Neural progenitor cell (in vitro differentiated cells): Measurements from ENCODE around the gene FIBCD1. TPM values are rescaled to one million over a fixed set of nuclear protein-coding genes. Genes with fewer than 3 reads are reported as not detected.

Source experiments
- DNase-seq: peaks from one replicate; pipeline ENCODE4 v3.0.0-alpha.2; 2016; ENCODE audit warnings: low spot score
- H2AFZ ChIP-seq: fragments of 200-600 bp; sonication (generic); replicated peaks from 2 replicates; pipeline ENCODE4 v1.6.1; 2016; ENCODE audit warnings: antibody characterized with exemption
- H3F3A ChIP-seq: fragments of 200-600 bp; sonication (generic); 2 replicates; pipeline ENCODE4 v1.6.1; 2016; ENCODE audit warnings: antibody characterized with exemption, low read depth
- H3K27ac ChIP-seq: fragments of 200-600 bp; sonication (generic); 2 replicates; pipeline ENCODE4 v1.5.1; 2016; ENCODE audit warnings: mild to moderate bottlenecking
- H3K27me3 ChIP-seq: fragments of 200-600 bp; sonication (generic); 2 replicates; pipeline ENCODE4 v1.6.1; 2016; ENCODE audit warnings: mild to moderate bottlenecking, moderate library complexity
- H3K36me3 ChIP-seq: fragments of 200-600 bp; sonication (generic); 2 replicates; pipeline ENCODE4 v1.5.1; 2016
- H3K4me1 ChIP-seq: fragments of 200-600 bp; sonication (generic); 2 replicates; pipeline ENCODE4 v1.6.1; 2016; ENCODE audit warnings: mixed run types
- H3K4me2 ChIP-seq: fragments of 200-600 bp; sonication (generic); 2 replicates; pipeline ENCODE4 v1.6.1; 2016
- H3K4me3 ChIP-seq: fragments of 200-600 bp; sonication (generic); 2 replicates; pipeline ENCODE4 v1.5.1; 2016
- H3K79me2 ChIP-seq: fragments of 200-600 bp; sonication (generic); 2 replicates; pipeline ENCODE4 v1.6.1; 2016; ENCODE audit warnings: low read depth
- H3K9ac ChIP-seq: fragments of 200-600 bp; sonication (generic); 2 replicates; pipeline ENCODE4 v1.6.1; 2016
- H3K9me3 ChIP-seq: fragments of 200-600 bp; sonication (generic); 2 replicates; pipeline ENCODE4 v1.5.1; 2016; ENCODE audit warnings: low read depth
- H4K20me1 ChIP-seq: fragments of 200-600 bp; sonication (generic); 2 replicates; pipeline ENCODE4 v1.6.1; 2016; ENCODE audit warnings: low read depth
- H3K27ac Mint-ChIP-seq: 3 replicates; pipeline ENCODE4 v1.8.0; 2021; ENCODE audit warnings: mixed read lengths
- H3K27me3 Mint-ChIP-seq: 2 replicates; pipeline ENCODE4 v1.8.0; 2022; ENCODE audit warnings: low read depth, mild to moderate bottlenecking, inconsistent platforms, moderate library complexity, mixed read lengths; ENCODE audit not compliant: insufficient read depth
- H3K36me3 Mint-ChIP-seq: 3 replicates; pipeline ENCODE4 v1.8.0; 2021; ENCODE audit warnings: mixed read lengths
- H3K4me1 Mint-ChIP-seq: 3 replicates; pipeline ENCODE4 v1.8.0; 2021; ENCODE audit warnings: mixed read lengths
- H3K4me3 Mint-ChIP-seq: 3 replicates; pipeline ENCODE4 v1.8.0; 2021; ENCODE audit warnings: mild to moderate bottlenecking, moderate library complexity, mixed read lengths
- H3K9me3 Mint-ChIP-seq: 3 replicates; pipeline ENCODE4 v1.8.0; 2020; ENCODE audit warnings: mixed read lengths
- CTCF ChIP-seq: fragments of 200-600 bp; sonication (generic); IDR thresholded peaks from 2 replicates; pipeline ENCODE4 v1.5.1; 2017; ENCODE audit warnings: antibody characterized with exemption, mild to moderate bottlenecking
- EZH2 ChIP-seq: fragments of 200-600 bp; sonication (generic); IDR thresholded peaks from 2 replicates; pipeline ENCODE4 v1.6.1; 2017; ENCODE audit warnings: antibody characterized with exemption, mild to moderate bottlenecking, moderate library complexity
- EZH2phosphoT487 ChIP-seq: fragments of 200-600 bp; sonication (generic); IDR thresholded peaks from 2 replicates; pipeline ENCODE4 v1.6.1; 2017; ENCODE audit warnings: antibody characterized with exemption
- total RNA-seq: library from RNA; depleted of rRNA; stranded (reverse); fragments of >200 nt; gene quantifications from 2 replicates; pipeline ENCODE4 v1.2.3, GENCODE V29; 2015; ENCODE audit warnings: low replicate concordance

FIBCD1 gene
- total RNA-seq, 1 donor from 2014 or later, result 1.8 TPM

- peaks cover 4% of the 10 kb centered on the region for H3K27me3 Mint-ChIP-seq
- Histone ChIP-seq H3F3A (peaks cover 7% of the 10 kb centered on the region), H3K27me3 (no peaks in the 10 kb centered on the region), H4K20me1 (peaks cover 60% of the 10 kb centered on the region), H3K36me3 (no peaks in the 10 kb centered on the region), H3K9ac (no peak overlapping the region), H3K79me2 (no peaks in the 10 kb centered on the region), H2AFZ (no peak overlapping the region), H3K4me2 (no peak overlapping the region), H3K4me1 (no peaks in the 10 kb centered on the region), H3K27ac (no peak overlapping the region), H3K4me3 (no peak overlapping the region), H3K9me3 (no peaks in the 10 kb centered on the region)
- no peak for TF ChIP-seq CTCF
- no peak for TF ChIP-seq EZH2phosphoT487
- no peak for TF ChIP-seq EZH2
- no peak overlapping the region for H3K4me3 Mint-ChIP-seq
- peaks cover 21% of the 10 kb centered on the region for H3K36me3 Mint-ChIP-seq
- no peaks in the 10 kb centered on the region for H3K9me3 Mint-ChIP-seq
- peak overlapping the region; percentile 94 for H3K27ac Mint-ChIP-seq
- DNase-seq, result no peak
- H3K4me1 Mint-ChIP-seq, result peaks cover 15% of the 10 kb centered on the region
These were observed 52.1 kb downstream of the FIBCD1 start for GRCh38 chr9:130886981-130887380.

- H3K9me3 Mint-ChIP-seq, result no peaks in the 10 kb centered on the region
- Histone ChIP-seq H3K27me3 (no peaks in the 10 kb centered on the region), H3K27ac (peak overlapping the region; percentile 46), H3K9ac (no peak overlapping the region), H3K36me3 (no peaks in the 10 kb centered on the region), H3K79me2 (no peaks in the 10 kb centered on the region), H3K4me2 (no peak overlapping the region), H2AFZ (no peak overlapping the region), H4K20me1 (peaks cover 48% of the 10 kb centered on the region), H3K9me3 (no peaks in the 10 kb centered on the region), H3K4me3 (no peak overlapping the region), H3K4me1 (no peaks in the 10 kb centered on the region), H3F3A (peaks cover 4% of the 10 kb centered on the region)
- TF ChIP-seq CTCF, result no peak
- no peak for TF ChIP-seq EZH2
- no peak for TF ChIP-seq EZH2phosphoT487
- H3K36me3 Mint-ChIP-seq, result peaks cover 30% of the 10 kb centered on the region
- peaks cover 2% of the 10 kb centered on the region for H3K27me3 Mint-ChIP-seq
- DNase-seq, result no peak
- H3K4me1 Mint-ChIP-seq, result peaks cover 2% of the 10 kb centered on the region
- H3K4me3 Mint-ChIP-seq, result no peak overlapping the region
- H3K27ac Mint-ChIP-seq, result no peak overlapping the region
These were observed 53.3 kb downstream of the FIBCD1 start for GRCh38 chr9:130885484-130886375.

- Mint-ChIP-seq H3K27me3 (peaks cover 2% of the 10 kb centered on the region), H3K36me3 (peaks cover 31% of the 10 kb centered on the region), H3K9me3 (no peaks in the 10 kb centered on the region), H3K4me3 (no peak overlapping the region), H3K27ac (peak overlapping the region; percentile 85), H3K4me1 (no peaks in the 10 kb centered on the region)
- TF ChIP-seq CTCF (no peak), EZH2 (no peak), EZH2phosphoT487 (no peak)
- no peaks in the 10 kb centered on the region for H3K36me3 ChIP-seq
- no peaks in the 10 kb centered on the region for H3K79me2 ChIP-seq
- no peak overlapping the region for H3K4me2 ChIP-seq
- no peaks in the 10 kb centered on the region for H3K27me3 ChIP-seq
- peaks cover 42% of the 10 kb centered on the region for H4K20me1 ChIP-seq
- H3K4me1 ChIP-seq, result no peaks in the 10 kb centered on the region
- peak overlapping the region; percentile 46 for H3K27ac ChIP-seq
- peaks cover 4% of the 10 kb centered on the region for H3F3A ChIP-seq
- no peak overlapping the region for H3K9ac ChIP-seq
- H2AFZ ChIP-seq, result no peak overlapping the region
- H3K9me3 ChIP-seq, result no peaks in the 10 kb centered on the region
- no peak overlapping the region for H3K4me3 ChIP-seq
- DNase-seq, result no peak
These were observed 54.2 kb downstream of the FIBCD1 start for GRCh38 chr9:130884542-130885483.
